ENCODE data around the gene SBDS. TPM values are rescaled to one million over a fixed set of nuclear protein-coding genes. Genes with fewer than 3 reads are reported as not detected.

Gene SBDS
- polyA plus RNA-seq, 4 donors, result 87.9 to 309 (median 203) TPM

GRCh38 chr7:66948480-66949109 lies 46.8 kb downstream of the SBDS start:
- H3K4me3 ChIP-seq (ENCODE audit: low read depth in 1 of 3, low read length in 3 of 3), result no peak overlapping the region
- no peaks in the 10 kb centered on the region for H3K27me3 ChIP-seq (ENCODE audit: control insufficient read depth in 3 of 3, insufficient read depth in 3 of 3, low read length in 3 of 3)
- no peak for DNase-seq
- no peak overlapping the region for H3K27ac ChIP-seq (ENCODE audit: low read depth in 1 of 3, low read length in 2 of 3)
- no peak for FAIRE-seq
- peaks cover 4 to 31% (median 5%) of the 10 kb centered on the region in 3 donors for H3K4me1 ChIP-seq (ENCODE audit: control insufficient read depth in 3 of 3, insufficient read depth in 2 of 3, low read depth in 1 of 3, low read length in 2 of 3)
- H3K36me3 ChIP-seq (ENCODE audit: control insufficient read depth in 3 of 3, insufficient read depth in 2 of 3, low read depth in 1 of 3, low read length in 3 of 3), result peaks cover 22 to 75% (median 23%) of the 10 kb centered on the region in 3 donors
- WGBS, 3 donors, result 61 to 88% (median 80%) methylated on average over 19 of the region's 19 CpGs
- H3K9me3 ChIP-seq (ENCODE audit: control insufficient read depth in 2 of 2, insufficient read depth in 1 of 2, low read depth in 1 of 2, low read length in 1 of 2), result peaks cover 0 to 3% of the 10 kb centered on the region in 2 donors

GRCh38 chr7:66946545-66946944 lies 48.8 kb downstream of the SBDS start:
- peak overlapping the region; percentile 43 to 91 (median 87) for H3K27ac ChIP-seq (ENCODE audit: low read depth in 1 of 3, low read length in 2 of 3)
- peak; percentile 62 for FAIRE-seq

GRCh38 chr7:66939325-66939724 lies 56.1 kb downstream of the SBDS start:
- H3K36me3 ChIP-seq (ENCODE audit: control insufficient read depth in 3 of 3, insufficient read depth in 2 of 3, low read depth in 1 of 3, low read length in 3 of 3), result peaks cover 2 to 37% (median 8%) of the 10 kb centered on the region in 3 donors
- peaks cover 0 to 2% of the 10 kb centered on the region in 2 donors for H3K9me3 ChIP-seq (ENCODE audit: control insufficient read depth in 2 of 2, insufficient read depth in 1 of 2, low read depth in 1 of 2, low read length in 1 of 2)
- H3K4me3 ChIP-seq (ENCODE audit: low read depth in 1 of 3, low read length in 3 of 3), result no peak overlapping the region
- peaks cover 0 to 3% (median 0%) of the 10 kb centered on the region in 3 donors for H3K4me1 ChIP-seq (ENCODE audit: control insufficient read depth in 3 of 3, insufficient read depth in 2 of 3, low read depth in 1 of 3, low read length in 2 of 3)
- 86 to 92% (median 91%) methylated on average over 4 of the region's 4 CpGs for WGBS, 3 donors
- H3K27me3 ChIP-seq (ENCODE audit: control insufficient read depth in 3 of 3, insufficient read depth in 3 of 3, low read length in 3 of 3), result no peaks in the 10 kb centered on the region
- no peak for FAIRE-seq
- no peak for DNase-seq
- no peak overlapping the region for H3K27ac ChIP-seq (ENCODE audit: low read depth in 1 of 3, low read length in 2 of 3)

More at GRCh38 chr7:66946545-66946944, 48.8 kb downstream of the SBDS start:
- no peak overlapping the region for H3K4me3 ChIP-seq (ENCODE audit: low read depth in 1 of 3, low read length in 3 of 3)
- peaks cover 17 to 68% (median 30%) of the 10 kb centered on the region in 3 donors for H3K36me3 ChIP-seq (ENCODE audit: control insufficient read depth in 3 of 3, insufficient read depth in 2 of 3, low read depth in 1 of 3, low read length in 3 of 3)
- peaks cover 0 to 3% of the 10 kb centered on the region in 2 donors for H3K9me3 ChIP-seq (ENCODE audit: control insufficient read depth in 2 of 2, insufficient read depth in 1 of 2, low read depth in 1 of 2, low read length in 1 of 2)
- WGBS, 3 donors, result 16 to 44% (median 25%) methylated on average over 2 of the region's 2 CpGs
- H3K4me1 ChIP-seq (ENCODE audit: control insufficient read depth in 3 of 3, insufficient read depth in 2 of 3, low read depth in 1 of 3, low read length in 2 of 3), result peaks cover 0 to 20% (median under 1%) of the 10 kb centered on the region in 3 donors
- H3K27me3 ChIP-seq (ENCODE audit: control insufficient read depth in 3 of 3, insufficient read depth in 3 of 3, low read length in 3 of 3), result no peaks in the 10 kb centered on the region
- peak; percentile 94 for DNase-seq

DNA sequence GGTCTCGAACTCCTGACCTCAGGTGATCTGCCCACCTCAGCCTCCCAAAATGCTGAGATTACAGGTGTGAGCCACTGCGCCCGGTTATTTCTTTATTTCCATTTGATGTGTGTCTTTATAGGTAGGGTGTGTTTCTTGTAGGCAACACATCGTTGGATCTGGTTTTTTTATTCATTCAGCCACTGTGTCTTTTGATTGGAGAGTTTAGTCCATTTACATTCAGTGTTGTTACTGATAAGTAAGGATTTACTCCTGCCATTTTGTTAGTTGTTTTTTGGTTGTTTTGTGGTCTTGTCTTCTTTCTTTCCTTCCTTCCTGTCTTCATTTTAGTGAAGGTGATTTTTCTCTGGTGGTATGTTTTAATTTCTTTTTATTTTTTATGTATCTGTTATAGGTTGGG lies 57.4 kb downstream of the SBDS start:
- FAIRE-seq, result no peak

More for the DNA sequence above, 57.4 kb downstream of the SBDS start:
- Histone ChIP-seq H3K4me3 (ENCODE audit: low read depth in 1 of 3, low read length in 3 of 3) (no peak overlapping the region), H3K4me1 (ENCODE audit: control insufficient read depth in 3 of 3, insufficient read depth in 2 of 3, low read depth in 1 of 3, low read length in 2 of 3) (peaks cover 0 to 3% (median 0%) of the 10 kb centered on the region in 3 donors), H3K27me3 (ENCODE audit: control insufficient read depth in 3 of 3, insufficient read depth in 3 of 3, low read length in 3 of 3) (no peaks in the 10 kb centered on the region), H3K27ac (ENCODE audit: low read depth in 1 of 3, low read length in 2 of 3) (no peak overlapping the region), H3K9me3 (ENCODE audit: control insufficient read depth in 2 of 2, insufficient read depth in 1 of 2, low read depth in 1 of 2, low read length in 1 of 2) (peaks cover 0 to 2% of the 10 kb centered on the region in 2 donors), H3K36me3 (ENCODE audit: control insufficient read depth in 3 of 3, insufficient read depth in 2 of 3, low read depth in 1 of 3, low read length in 3 of 3) (peaks cover 2 to 31% (median 3%) of the 10 kb centered on the region in 3 donors)
- 95 to 97% (median 96%) methylated on average over 4 of the region's 4 CpGs for WGBS, 3 donors
- no peak for DNase-seq

Other genes starting within 250 kb of the SBDS start
- gene TMEM248, start 74.4 kb downstream of the SBDS start, polyA plus RNA-seq, result 10 to 100 TPM; 16.3 to 61.9 (median 37.3) TPM
- 10 to 100 TPM in 2 of 4 donors, 1 to 10 TPM in 2; 3.4 to 18.8 (median 8.1) TPM for gene TYW1, start 1.2 kb upstream of the SBDS start, polyA plus RNA-seq

Measured in small intestine (tissue), 7 donors.